VCaP (cell line): Measurements from ENCODE around the gene ARHGAP19.

ENCODE experiments used
- H3K27ac ChIP-seq: fragments of 450-650 bp; 2 replicates; pipeline ENCODE4 v1.5.1; 2017
- CTCF ChIP-seq: fragments of 450-650 bp; conservative IDR thresholded peaks from 2 replicates; pipeline ENCODE4 v1.5.1; 2017; ENCODE audit warnings: mild to moderate bottlenecking, moderate library complexity

The ARHGAP19 gene

GRCh38 chr10:97179311-97179710 is 113.1 kb downstream of the ARHGAP19 start:
- no peak overlapping the region; the same call in 1 of the 2 replicates for H3K27ac ChIP-seq
- TF ChIP-seq CTCF, result no peak

- peak overlapping the region; percentile 15; the same call in 1 of the 2 replicates for H3K27ac ChIP-seq
- no peak for TF ChIP-seq CTCF
Observed at GRCh38 chr10:97178074-97178473, 114.4 kb downstream of the ARHGAP19 start.

- no peak overlapping the region for H3K27ac ChIP-seq
- no peak for TF ChIP-seq CTCF
Observed at GRCh38 chr10:97176226-97176625, 116.2 kb downstream of the ARHGAP19 start.

GRCh38 chr10:97175586-97175985 is 116.9 kb downstream of the ARHGAP19 start:
- H3K27ac ChIP-seq, result no peak overlapping the region
- no peak for TF ChIP-seq CTCF

- TF ChIP-seq CTCF, result no peak
- H3K27ac ChIP-seq, result no peak overlapping the region
Observed at GRCh38 chr10:97174941-97175340, 117.5 kb downstream of the ARHGAP19 start.

GRCh38 chr10:97174276-97174775 is 118.1 kb downstream of the ARHGAP19 start:
- TF ChIP-seq CTCF, result no peak
- H3K27ac ChIP-seq, result no peak overlapping the region

- no peak overlapping the region for H3K27ac ChIP-seq
- TF ChIP-seq CTCF, result no peak
Observed at GRCh38 chr10:97173036-97173435, 119.4 kb downstream of the ARHGAP19 start.
